SK-N-SH (cell line): ENCODE measurements around the gene PSMB1. TPM values are rescaled to one million over a fixed set of nuclear protein-coding genes. Genes with fewer than 3 reads are reported as not detected.

Source experiments
- CTCF ChIA-PET: fragments of 300-600, 350-600 bp; formaldehyde crosslinking; extraction: SDS; loops from one replicate; lab custom pipeline; 2021; lab: Yijun Ruan, JAX
- POLR2A ChIA-PET: fragments of 350-600 bp; sonication (Branson Sonifier 250); formaldehyde crosslinking; extraction: SDS; loops from one replicate; lab custom pipeline; 2020; ENCODE audit warnings: antibody characterized with exemption, inconsistent platforms; lab: Yijun Ruan, JAX
- DNase-seq: peaks from one replicate; pipeline ENCODE4 v3.0.0; 2012
- H2AFZ ChIP-seq: fragments of 200-600 bp; sonication (generic); 2 replicates; pipeline ENCODE4 v1.8.1; 2016; ENCODE audit warnings: antibody characterized with exemption, mild to moderate bottlenecking, low read depth
- H3F3A ChIP-seq: fragments of 200-600 bp; sonication (generic); replicated peaks from 2 replicates; pipeline ENCODE3; 2016; ENCODE audit warnings: antibody characterized with exemption, mild to moderate bottlenecking; ENCODE audit not compliant: insufficient read depth
- H3K27ac ChIP-seq, 2 experiments: fragments of 200-500 bp in 1 of 2; fragments of 200-600 bp in 1 of 2; sonication (Bioruptor generic) in 1 of 2; sonication (generic), shearing (Covaris generic) in 1 of 2; 2 replicates each; pipeline versions ENCODE4 v1.5.1 to v1.6.1; 2014 to 2016; ENCODE audit warnings: low read depth in 2 of 2, inconsistent platforms in 1 of 2, low read length in 1 of 2, mild to moderate bottlenecking in 1 of 2, mixed read lengths in 1 of 2
- H3K27me3 ChIP-seq: fragments of 200-600 bp; sonication (generic), shearing (Covaris generic); 2 replicates; pipeline ENCODE4 v1.6.1; 2016; ENCODE audit warnings: mixed run types; ENCODE audit not compliant: insufficient read depth
- H3K36me3 ChIP-seq, 2 experiments: fragments of 200-500 bp in 1 of 2; fragments of 200-600 bp in 1 of 2; sonication (Bioruptor generic) in 1 of 2; sonication (generic) in 1 of 2; replicated peaks in 1 of 2; 2 replicates each; pipeline versions ENCODE3 to v1.5.1; 2014 to 2016; ENCODE audit warnings: low read length in 1 of 2, mild to moderate bottlenecking in 1 of 2; ENCODE audit not compliant: insufficient read depth in 2 of 2, control insufficient read depth in 1 of 2
- H3K4me1 ChIP-seq, 2 experiments: fragments of 200-500 bp in 1 of 2; fragments of 200-600 bp in 1 of 2; sonication (Bioruptor generic) in 1 of 2; sonication (generic), shearing (Covaris generic) in 1 of 2; 2 replicates each; pipeline versions ENCODE4 v1.5.1 to v1.6.1; 2014 to 2016; ENCODE audit warnings: low read depth in 1 of 2, low read length in 1 of 2, mixed run types in 1 of 2; ENCODE audit not compliant: insufficient read depth in 2 of 2, control insufficient read depth in 1 of 2
- H3K4me2 ChIP-seq: fragments of 200-600 bp; sonication (generic), shearing (Covaris generic); 2 replicates; pipeline ENCODE4 v1.6.1; 2017; ENCODE audit warnings: mixed run types
- H3K4me3 ChIP-seq, 2 experiments: fragments of 200-500 bp in 1 of 2; fragments of 200-600 bp in 1 of 2; sonication (Bioruptor generic) in 1 of 2; sonication (generic), shearing (Covaris generic) in 1 of 2; 2 replicates each; pipeline versions ENCODE4 v1.5.1 to v1.8.1; 2014 to 2016; ENCODE audit warnings: low read depth in 2 of 2, inconsistent platforms in 1 of 2, low read length in 1 of 2, mild to moderate bottlenecking in 1 of 2, mixed read lengths in 1 of 2, moderate library complexity in 1 of 2
- H3K79me2 ChIP-seq: fragments of 200-600 bp; sonication (generic); 2 replicates; pipeline ENCODE4 v1.8.1; 2017; ENCODE audit warnings: mild to moderate bottlenecking; ENCODE audit not compliant: insufficient read depth
- H3K9ac ChIP-seq: fragments of 200-600 bp; sonication (generic); 2 replicates; pipeline ENCODE4 v1.6.1; 2017; ENCODE audit warnings: mixed run types
- H3K9me2 ChIP-seq: fragments of 200-600 bp; sonication (generic); 2 replicates; pipeline ENCODE4 v1.6.1; 2017; ENCODE audit warnings: mixed run types
- H3K9me3 ChIP-seq: fragments of 200-600 bp; sonication (generic); 2 replicates; pipeline ENCODE4 v1.6.1; 2017; ENCODE audit warnings: mixed run types, mild to moderate bottlenecking, moderate library complexity
- H4K20me1 ChIP-seq: fragments of 200-600 bp; sonication (generic); 2 replicates; pipeline ENCODE4 v1.6.1; 2017; ENCODE audit warnings: mild to moderate bottlenecking, mixed run types; ENCODE audit not compliant: insufficient read depth
- CHD2 ChIP-seq: fragments of 150-350 bp; IDR thresholded peaks from 2 replicates; pipeline ENCODE4 v1.6.1; 2018; ENCODE audit warnings: low read length; ENCODE audit not compliant: partially characterized antibody
- CTCF ChIP-seq: fragments of 200-600 bp; sonication (generic); IDR thresholded peaks from 2 replicates; pipeline ENCODE4 v1.6.1; 2017; ENCODE audit warnings: antibody characterized with exemption, mild to moderate bottlenecking, moderate library complexity
- FOXJ3 ChIP-seq: sonication (generic); formaldehyde crosslinking; IDR thresholded peaks from 2 replicates; pipeline ENCODE4 v1.5.1; 2020; ENCODE audit warnings: mild to moderate bottlenecking, missing genetic modification reagents
- FOXM1 ChIP-seq: IDR thresholded peaks from 2 replicates; pipeline ENCODE4 v1.4.0; 2012; ENCODE audit warnings: low read depth, mild to moderate bottlenecking
- GABPA ChIP-seq: IDR thresholded peaks from 2 replicates; pipeline ENCODE4 v1.4.0; 2012; ENCODE audit warnings: low read depth, mild to moderate bottlenecking
- GATA2 ChIP-seq: sonication (generic); formaldehyde crosslinking; IDR thresholded peaks from 2 replicates; pipeline ENCODE4 v1.5.0; 2020; ENCODE audit warnings: mild to moderate bottlenecking, missing genetic modification reagents
- JUND ChIP-seq: IDR thresholded peaks from 2 replicates; pipeline ENCODE4 v1.4.0; 2012
- NFIC ChIP-seq: IDR thresholded peaks from 2 replicates; pipeline ENCODE4 v1.4.0; 2012; ENCODE audit warnings: borderline replicate concordance
- NRF1 ChIP-seq: IDR thresholded peaks from 2 replicates; pipeline ENCODE4 v1.6.1; 2012; ENCODE audit warnings: low read depth, mild to moderate bottlenecking, low read length
- PBX3 ChIP-seq: IDR thresholded peaks from 2 replicates; pipeline ENCODE4; 2012
- RAD21 ChIP-seq: IDR thresholded peaks from 2 replicates; pipeline ENCODE4 v1.6.1; 2012; ENCODE audit warnings: mild to moderate bottlenecking, low read length
- RCOR1 ChIP-seq: fragments of 150-350 bp; IDR thresholded peaks from 2 replicates; pipeline ENCODE4 v1.6.1; 2017; ENCODE audit warnings: antibody characterized with exemption, low read length
- RXRA ChIP-seq: IDR thresholded peaks from 2 replicates; pipeline ENCODE4 v1.4.0; 2012; ENCODE audit warnings: low read depth, mild to moderate bottlenecking, borderline replicate concordance
- SIN3A ChIP-seq: IDR thresholded peaks from 2 replicates; pipeline ENCODE4 v1.6.1; 2012; ENCODE audit warnings: low read depth, mild to moderate bottlenecking, low read length, moderate library complexity, borderline replicate concordance
- SMC3 ChIP-seq: IDR thresholded peaks from 2 replicates; pipeline ENCODE4 v1.6.1; 2012; ENCODE audit warnings: low read depth, low read length, improper control_type of control experiment
- TAF1 ChIP-seq: IDR thresholded peaks from 2 replicates; pipeline ENCODE4 v1.6.1; 2012; ENCODE audit warnings: low read depth, mild to moderate bottlenecking, low read length, moderate library complexity, borderline replicate concordance
- TCF12 ChIP-seq: IDR thresholded peaks from 2 replicates; pipeline ENCODE4 v1.4.0; 2012
- TEAD4 ChIP-seq: IDR thresholded peaks from 2 replicates; pipeline ENCODE4 v1.4.0; 2012; ENCODE audit warnings: mild to moderate bottlenecking, borderline replicate concordance; ENCODE audit not compliant: insufficient read depth
- YY1 ChIP-seq: IDR thresholded peaks from 2 replicates; pipeline ENCODE4 v1.4.0; 2012; ENCODE audit warnings: low read depth, mild to moderate bottlenecking
- ZBTB33 ChIP-seq: IDR thresholded peaks from 2 replicates; pipeline ENCODE4 v1.4.0; 2012; ENCODE audit warnings: low read depth, borderline replicate concordance
- polyA plus RNA-seq, 3 experiments: library from polyadenylated mRNA; depleted of rRNA; stranded (reverse); fragments of >200 nt; gene quantifications; 2 replicates each; pipeline ENCODE4 v1.2.3, GENCODE V29; 2012

PSMB1 gene
- polyA plus RNA-seq, 1 of the 3 experiments (the other 2 are of a cell fraction): 588 TPM

- no peaks in the 10 kb centered on the region for H4K20me1 ChIP-seq
- TF ChIP-seq RXRA: no peak
- no peak for TF ChIP-seq CHD2
- no peak for TF ChIP-seq TAF1
- no peak for TF ChIP-seq ZBTB33
- no peak for TF ChIP-seq GABPA
- no peak for TF ChIP-seq RCOR1
- TF ChIP-seq PBX3: no peak
- TF ChIP-seq SIN3A: no peak
- no peak for TF ChIP-seq TCF12
- TF ChIP-seq RAD21: no peak
- no peak for TF ChIP-seq TEAD4
- TF ChIP-seq YY1: no peak
- no peak for TF ChIP-seq FOXM1
- TF ChIP-seq FOXJ3 (CRISPR knock-in tag): no peak
- no peak for TF ChIP-seq NFIC
- no peak for TF ChIP-seq JUND
- no peak for TF ChIP-seq SMC3
- no peak for TF ChIP-seq CTCF
- TF ChIP-seq NRF1: no peak
- TF ChIP-seq GATA2: no peak
- POLR2A ChIA-PET: no interaction called here
Observed at GRCh38 chr6:170596426-170596825, 43.3 kb upstream of the PSMB1 start.

More at GRCh38 chr6:170596426-170596825, 43.3 kb upstream of the PSMB1 start:
- Histone ChIP-seq H3K9ac (no peak overlapping the region), H3K9me2 (no peaks in the 10 kb centered on the region), H2AFZ (no peak overlapping the region), H3K79me2 (no peaks in the 10 kb centered on the region), H3K4me2 (no peak overlapping the region), H3K27ac (no peak overlapping the region), H3F3A (no peaks in the 10 kb centered on the region), H3K4me1 (no peaks in the 10 kb centered on the region), H3K4me3 (no peak overlapping the region), H3K9me3 (peaks cover 6% of the 10 kb centered on the region; the same call in 1 of the 2 replicates), H3K27me3 (peaks cover 11% of the 10 kb centered on the region; the same call in 1 of the 2 replicates), H3K36me3 (no peaks in the 10 kb centered on the region)
- CTCF ChIA-PET: no interaction called here
- DNase-seq: no peak
